GM12873 (cell line): ENCODE results near the gene IL16.

Experiments used
- CTCF ChIP-seq: IDR thresholded peaks from 2 replicates; pipeline ENCODE4 v1.5.1; 2012; ENCODE audit warnings: low read depth, mild to moderate bottlenecking, moderate library complexity, low read length, control low read depth; ENCODE audit not compliant: insufficient read depth; ENCODE audit errors: missing control alignments

The IL16 gene

DNA sequence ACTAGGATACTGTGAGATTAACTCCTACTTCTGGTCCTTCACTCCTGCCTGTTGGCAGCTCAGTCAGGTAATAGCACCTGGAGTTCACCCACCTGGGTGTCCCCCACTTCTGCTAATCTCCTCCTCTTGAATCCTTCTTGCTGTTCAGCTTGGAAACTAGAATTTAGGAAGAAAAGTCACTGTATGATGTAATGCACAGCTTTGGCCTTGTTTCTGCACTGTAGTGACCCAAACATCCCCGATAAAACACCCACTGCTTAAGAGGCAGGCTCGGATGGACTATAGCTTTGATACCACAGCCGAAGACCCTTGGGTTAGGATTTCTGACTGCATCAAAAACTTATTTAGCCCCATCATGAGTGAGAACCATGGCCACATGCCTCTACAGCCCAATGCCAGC, 102.5 kb downstream of the IL16 start:
- no peak for TF ChIP-seq CTCF

DNA sequence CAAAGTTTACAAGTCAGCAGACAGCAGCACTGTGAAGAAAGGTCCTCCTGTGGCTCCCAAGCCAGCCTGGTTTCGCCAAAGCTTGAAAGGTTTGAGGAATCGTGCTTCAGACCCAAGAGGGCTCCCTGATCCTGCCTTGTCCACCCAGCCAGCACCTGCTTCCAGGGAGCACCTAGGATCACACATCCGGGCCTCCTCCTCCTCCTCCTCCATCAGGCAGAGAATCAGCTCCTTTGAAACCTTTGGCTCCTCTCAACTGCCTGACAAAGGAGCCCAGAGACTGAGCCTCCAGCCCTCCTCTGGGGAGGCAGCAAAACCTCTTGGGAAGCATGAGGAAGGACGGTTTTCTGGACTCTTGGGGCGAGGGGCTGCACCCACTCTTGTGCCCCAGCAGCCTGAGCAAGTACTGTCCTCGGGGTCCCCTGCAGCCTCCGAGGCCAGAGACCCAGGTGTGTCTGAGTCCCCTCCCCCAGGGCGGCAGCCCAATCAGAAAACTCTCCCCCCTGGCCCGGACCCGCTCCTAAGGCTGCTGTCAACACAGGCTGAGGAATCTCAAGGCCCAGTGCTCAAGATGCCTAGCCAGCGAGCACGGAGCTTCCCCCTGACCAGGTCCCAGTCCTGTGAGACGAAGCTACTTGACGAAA, 103.1 kb downstream of the IL16 start:
- TF ChIP-seq CTCF, result no peak

DNA sequence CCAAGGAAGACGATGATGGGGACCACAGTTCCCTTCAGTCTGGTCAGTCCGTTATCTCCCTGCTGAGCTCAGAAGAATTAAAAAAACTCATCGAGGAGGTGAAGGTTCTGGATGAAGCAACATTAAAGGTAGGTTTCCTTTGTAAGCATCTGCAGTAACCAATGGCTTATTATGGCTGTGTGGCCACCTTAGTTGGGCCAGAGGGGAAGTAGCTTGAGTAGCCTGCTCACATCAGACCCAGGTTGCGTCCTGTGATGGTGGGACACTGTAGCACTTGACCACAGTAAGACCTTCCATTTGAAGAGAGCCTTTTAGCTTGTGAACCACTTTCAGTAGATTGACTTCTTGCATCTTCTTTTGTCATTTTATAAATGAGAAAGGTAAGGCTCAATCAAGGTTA, 104.7 kb downstream of the IL16 start:
- TF ChIP-seq CTCF, result no peak

- TF ChIP-seq CTCF, result no peak
These were observed 105.2 kb downstream of the IL16 start for GRCh38 chr15:81301815-81302399.

DNA sequence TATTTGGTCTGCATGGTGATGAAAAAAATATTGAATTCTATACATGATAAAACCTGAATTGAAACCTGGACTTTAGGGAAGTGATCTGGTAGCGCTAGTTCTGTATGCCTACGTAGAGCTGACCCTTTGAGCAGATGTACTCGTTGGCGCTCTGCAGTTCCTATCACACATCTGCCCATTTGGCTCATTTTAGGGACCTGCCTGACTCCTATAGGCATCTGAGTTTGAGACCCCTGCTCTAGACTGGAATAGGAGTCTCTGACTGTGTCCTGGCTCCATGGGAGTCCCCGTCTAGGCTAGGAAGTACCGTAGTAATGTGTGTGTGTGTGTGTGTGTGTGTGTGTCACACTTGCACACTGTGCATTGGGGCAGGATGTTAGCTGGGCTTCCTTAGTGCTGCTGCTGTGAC, 106.0 kb downstream of the IL16 start:
- TF ChIP-seq CTCF, result no peak

DNA sequence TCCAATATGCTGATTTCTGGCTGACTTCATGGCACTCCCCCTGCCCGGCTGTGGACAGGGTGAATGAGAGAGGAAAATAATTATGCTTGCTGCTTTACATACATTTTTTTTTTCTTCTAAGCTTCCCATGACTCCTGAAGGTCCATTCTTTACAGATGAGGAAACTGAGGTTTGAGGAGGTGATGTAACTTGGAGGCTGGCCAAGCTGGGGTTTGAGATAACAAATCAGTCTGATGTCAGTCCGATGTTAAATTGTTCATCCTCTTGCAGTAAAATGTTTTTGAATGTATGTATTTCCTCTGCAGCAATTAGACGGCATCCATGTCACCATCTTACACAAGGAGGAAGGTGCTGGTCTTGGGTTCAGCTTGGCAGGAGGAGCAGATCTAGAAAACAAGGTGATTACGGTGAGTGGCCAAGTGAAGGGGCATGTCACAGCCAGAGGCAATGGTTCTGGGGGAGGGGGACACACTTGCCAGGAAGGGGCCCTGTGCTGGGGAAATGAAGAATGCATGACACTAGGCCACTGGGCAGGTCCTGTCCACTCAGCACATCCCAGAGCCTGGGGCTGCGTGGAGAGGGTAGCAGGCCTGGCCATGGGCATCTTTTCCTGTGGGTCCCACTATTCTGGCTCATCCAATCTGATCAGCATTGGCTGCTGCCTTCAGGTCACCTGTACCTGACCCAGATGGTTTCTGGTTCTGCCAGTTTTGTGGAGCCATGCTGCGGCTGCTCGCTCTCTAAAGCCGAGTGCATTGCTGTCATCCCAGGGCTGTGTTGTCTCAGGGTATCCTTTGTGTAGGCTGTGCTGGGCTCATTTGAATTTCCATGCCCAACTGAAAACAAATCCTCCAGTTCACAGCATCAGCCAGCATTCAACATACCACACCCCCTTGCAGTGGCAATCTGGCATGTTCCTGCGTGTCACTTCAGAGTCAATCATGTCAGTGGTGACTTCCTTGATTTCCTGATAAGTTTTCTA, 106.9 kb downstream of the IL16 start:
- no peak for TF ChIP-seq CTCF

DNA sequence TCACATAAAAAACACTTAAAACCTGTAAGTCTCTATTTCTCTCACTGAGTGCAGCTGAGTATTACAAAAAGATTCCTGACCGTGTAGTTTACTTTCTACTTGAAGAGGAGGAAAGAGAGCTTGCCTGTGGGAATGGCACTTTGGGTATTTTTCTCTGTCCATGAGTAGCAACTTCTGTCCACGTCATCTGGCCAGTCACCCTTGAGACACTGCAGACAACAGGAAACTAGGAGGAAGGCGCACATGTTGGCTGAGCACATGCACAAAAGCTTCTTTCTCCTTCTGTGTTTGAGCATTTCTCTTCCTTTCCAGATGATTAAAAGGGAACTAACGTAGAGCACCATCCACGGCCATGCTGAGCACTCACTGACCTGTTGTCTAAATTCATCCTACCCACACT, 107.5 kb downstream of the IL16 start:
- TF ChIP-seq CTCF, result no peak
